Neural progenitor cell (in vitro differentiated cells): ENCODE measurements around the gene ARHGAP15. TPM values are rescaled to one million over a fixed set of nuclear protein-coding genes. Genes with fewer than 3 reads are reported as not detected.

Experiments
- DNase-seq: peaks from one replicate; pipeline ENCODE4 v3.0.0-alpha.2; 2016; ENCODE audit warnings: low spot score
- H2AFZ ChIP-seq: fragments of 200-600 bp; sonication (generic); replicated peaks from 2 replicates; pipeline ENCODE4 v1.6.1; 2016; ENCODE audit warnings: antibody characterized with exemption
- H3F3A ChIP-seq: fragments of 200-600 bp; sonication (generic); 2 replicates; pipeline ENCODE4 v1.6.1; 2016; ENCODE audit warnings: antibody characterized with exemption, low read depth
- H3K27ac ChIP-seq: fragments of 200-600 bp; sonication (generic); 2 replicates; pipeline ENCODE4 v1.5.1; 2016; ENCODE audit warnings: mild to moderate bottlenecking
- H3K27me3 ChIP-seq: fragments of 200-600 bp; sonication (generic); 2 replicates; pipeline ENCODE4 v1.6.1; 2016; ENCODE audit warnings: mild to moderate bottlenecking, moderate library complexity
- H3K36me3 ChIP-seq: fragments of 200-600 bp; sonication (generic); 2 replicates; pipeline ENCODE4 v1.5.1; 2016
- H3K4me1 ChIP-seq: fragments of 200-600 bp; sonication (generic); 2 replicates; pipeline ENCODE4 v1.6.1; 2016; ENCODE audit warnings: mixed run types
- H3K4me2 ChIP-seq: fragments of 200-600 bp; sonication (generic); 2 replicates; pipeline ENCODE4 v1.6.1; 2016
- H3K4me3 ChIP-seq: fragments of 200-600 bp; sonication (generic); 2 replicates; pipeline ENCODE4 v1.5.1; 2016
- H3K79me2 ChIP-seq: fragments of 200-600 bp; sonication (generic); 2 replicates; pipeline ENCODE4 v1.6.1; 2016; ENCODE audit warnings: low read depth
- H3K9ac ChIP-seq: fragments of 200-600 bp; sonication (generic); 2 replicates; pipeline ENCODE4 v1.6.1; 2016
- H3K9me3 ChIP-seq: fragments of 200-600 bp; sonication (generic); 2 replicates; pipeline ENCODE4 v1.5.1; 2016; ENCODE audit warnings: low read depth
- H4K20me1 ChIP-seq: fragments of 200-600 bp; sonication (generic); 2 replicates; pipeline ENCODE4 v1.6.1; 2016; ENCODE audit warnings: low read depth
- H3K27ac Mint-ChIP-seq: 3 replicates; pipeline ENCODE4 v1.8.0; 2021; ENCODE audit warnings: mixed read lengths
- H3K27me3 Mint-ChIP-seq: 2 replicates; pipeline ENCODE4 v1.8.0; 2022; ENCODE audit warnings: low read depth, mild to moderate bottlenecking, inconsistent platforms, moderate library complexity, mixed read lengths; ENCODE audit not compliant: insufficient read depth
- H3K36me3 Mint-ChIP-seq: 3 replicates; pipeline ENCODE4 v1.8.0; 2021; ENCODE audit warnings: mixed read lengths
- H3K4me1 Mint-ChIP-seq: 3 replicates; pipeline ENCODE4 v1.8.0; 2021; ENCODE audit warnings: mixed read lengths
- H3K4me3 Mint-ChIP-seq: 3 replicates; pipeline ENCODE4 v1.8.0; 2021; ENCODE audit warnings: mild to moderate bottlenecking, moderate library complexity, mixed read lengths
- H3K9me3 Mint-ChIP-seq: 3 replicates; pipeline ENCODE4 v1.8.0; 2020; ENCODE audit warnings: mixed read lengths
- CTCF ChIP-seq: fragments of 200-600 bp; sonication (generic); IDR thresholded peaks from 2 replicates; pipeline ENCODE4 v1.5.1; 2017; ENCODE audit warnings: antibody characterized with exemption, mild to moderate bottlenecking
- EZH2 ChIP-seq: fragments of 200-600 bp; sonication (generic); IDR thresholded peaks from 2 replicates; pipeline ENCODE4 v1.6.1; 2017; ENCODE audit warnings: antibody characterized with exemption, mild to moderate bottlenecking, moderate library complexity
- EZH2phosphoT487 ChIP-seq: fragments of 200-600 bp; sonication (generic); IDR thresholded peaks from 2 replicates; pipeline ENCODE4 v1.6.1; 2017; ENCODE audit warnings: antibody characterized with exemption
- total RNA-seq: library from RNA; depleted of rRNA; stranded (reverse); fragments of >200 nt; gene quantifications from 2 replicates; pipeline ENCODE4 v1.2.3, GENCODE V29; 2015; ENCODE audit warnings: low replicate concordance

Gene ARHGAP15
- total RNA-seq, 1 donor from 2014 or later = 5.9 TPM

GRCh38 chr2:143694335-143694734 lies 565.1 kb downstream of the ARHGAP15 start:
- TF ChIP-seq EZH2phosphoT487 (no peak), EZH2 (no peak), CTCF (no peak)
- no peak overlapping the region for H3K9ac ChIP-seq
- no peaks in the 10 kb centered on the region for H3K36me3 Mint-ChIP-seq

GRCh38 chr2:143696651-143697050 lies 567.4 kb downstream of the ARHGAP15 start:
- Mint-ChIP-seq H3K27me3 (no peaks in the 10 kb centered on the region), H3K4me3 (no peak overlapping the region), H3K27ac (no peak overlapping the region), H3K4me1 (peaks cover 23% of the 10 kb centered on the region), H3K9me3 (no peaks in the 10 kb centered on the region), H3K36me3 (no peaks in the 10 kb centered on the region)
- Histone ChIP-seq H3K27me3 (no peaks in the 10 kb centered on the region), H2AFZ (no peak overlapping the region), H3K9me3 (no peaks in the 10 kb centered on the region), H3K4me2 (no peak overlapping the region), H3K79me2 (no peaks in the 10 kb centered on the region), H3K36me3 (no peaks in the 10 kb centered on the region), H4K20me1 (no peaks in the 10 kb centered on the region), H3K9ac (no peak overlapping the region), H3K4me3 (no peak overlapping the region), H3K27ac (no peak overlapping the region), H3K4me1 (peaks cover 25% of the 10 kb centered on the region), H3F3A (peaks cover 11% of the 10 kb centered on the region)
- DNase-seq = no peak
- no peak for TF ChIP-seq EZH2phosphoT487
- TF ChIP-seq CTCF = no peak
- TF ChIP-seq EZH2 = no peak

More at GRCh38 chr2:143694335-143694734, 565.1 kb downstream of the ARHGAP15 start:
- Histone ChIP-seq H4K20me1 (no peaks in the 10 kb centered on the region), H3K9me3 (no peaks in the 10 kb centered on the region), H3F3A (peaks cover 14% of the 10 kb centered on the region), H2AFZ (no peak overlapping the region), H3K27me3 (no peaks in the 10 kb centered on the region), H3K4me2 (no peak overlapping the region), H3K27ac (no peak overlapping the region), H3K79me2 (no peaks in the 10 kb centered on the region), H3K4me3 (no peak overlapping the region), H3K4me1 (peaks cover 48% of the 10 kb centered on the region), H3K36me3 (no peaks in the 10 kb centered on the region)
- H3K4me3 Mint-ChIP-seq = no peak overlapping the region
- no peak overlapping the region for H3K27ac Mint-ChIP-seq
- H3K9me3 Mint-ChIP-seq = no peaks in the 10 kb centered on the region
- no peak for DNase-seq
- peaks cover 27% of the 10 kb centered on the region for H3K4me1 Mint-ChIP-seq
- H3K27me3 Mint-ChIP-seq = no peaks in the 10 kb centered on the region

GRCh38 chr2:143697744-143698143 lies 568.5 kb downstream of the ARHGAP15 start:
- no peak for DNase-seq
- Histone ChIP-seq H2AFZ (no peak overlapping the region), H3K79me2 (no peaks in the 10 kb centered on the region), H3K9ac (no peak overlapping the region), H3F3A (peaks cover under 1% of the 10 kb centered on the region), H3K4me3 (no peak overlapping the region), H3K36me3 (no peaks in the 10 kb centered on the region), H4K20me1 (no peaks in the 10 kb centered on the region), H3K27ac (no peak overlapping the region), H3K9me3 (no peaks in the 10 kb centered on the region), H3K4me2 (no peak overlapping the region), H3K4me1 (peaks cover 14% of the 10 kb centered on the region), H3K27me3 (no peaks in the 10 kb centered on the region)
- no peak for TF ChIP-seq EZH2phosphoT487
- TF ChIP-seq EZH2 = no peak
- no peak for TF ChIP-seq CTCF
- H3K4me3 Mint-ChIP-seq = no peak overlapping the region
- H3K27ac Mint-ChIP-seq = no peak overlapping the region
- H3K9me3 Mint-ChIP-seq = no peaks in the 10 kb centered on the region
- no peaks in the 10 kb centered on the region for H3K27me3 Mint-ChIP-seq
- H3K36me3 Mint-ChIP-seq = no peaks in the 10 kb centered on the region
- peaks cover 12% of the 10 kb centered on the region for H3K4me1 Mint-ChIP-seq
